GM12878 (cell line): Measurements from ENCODE around the gene SPACDR. TPM values are rescaled to one million over a fixed set of nuclear protein-coding genes. Genes with fewer than 3 reads are reported as not detected.
"Not testable (repeated sequence)": the region's sequence is repeated elsewhere in the genome, so short reads cannot be mapped to it uniquely, and the experiment has no call there.

Experiments used
- ATAC-seq: fragments of 200-7000 bp; cut with Tn5 transposase; 3 replicates; pipeline ENCODE4 v1.9.1; 2020; ENCODE audit warnings: mild to moderate bottlenecking, moderate library complexity
- BruUV-seq: library from RNA; stranded (reverse); fragments of 400-500 nt; replicated peaks from 2 replicates; lab custom pipeline; 2021; lab: Mats Ljungman, UMichigan
- CTCF ChIA-PET: fragments of 300-600 bp; sonication (Branson Sonifier 250); formaldehyde crosslinking; extraction: SDS; loops from one replicate; lab custom pipeline; 2021; ENCODE audit warnings: inconsistent platforms; lab: Yijun Ruan, JAX
- POLR2A ChIA-PET: fragments of 350-600 bp; formaldehyde crosslinking; extraction: SDS; loops from one replicate; lab custom pipeline; 2021; ENCODE audit warnings: inconsistent platforms; lab: Charles Lee
- RAD21 ChIA-PET: fragments of 300-600 bp; sonication (Branson Sonifier 250); formaldehyde crosslinking; loops from one replicate; lab custom pipeline; 2023; ENCODE audit warnings: antibody characterized with exemption; ENCODE audit not compliant: unreplicated experiment; lab: Charles Lee
- SMC1A ChIA-PET: fragments of 300-600 bp; sonication (Branson Sonifier 250); formaldehyde crosslinking; loops from one replicate; lab custom pipeline; 2023; ENCODE audit not compliant: unreplicated experiment, uncharacterized antibody; lab: Charles Lee
- DNase-seq: peaks from one replicate; pipeline ENCODE4 v3.0.0-alpha.2; 2011; ENCODE audit warnings: low read depth, low spot score
- FAIRE-seq: peaks from 3 replicates; lab custom pipeline; 2011; peaks lifted over from hg19 to GRCh38; lab: Jason Lieb, UNC
- H2AFZ ChIP-seq: 2 replicates; pipeline ENCODE4 v1.6.0; 2011; ENCODE audit warnings: low read depth, low read length, control low read depth; ENCODE audit not compliant: control insufficient read depth
- H3K27ac ChIP-seq: 2 replicates; pipeline ENCODE4 v1.5.1; 2011; ENCODE audit warnings: control low read depth; ENCODE audit not compliant: control insufficient read depth, insufficient read depth
- H3K27me3 ChIP-seq, 2 experiments: replicated peaks in 1 of 2; 2 replicates each; pipeline versions ENCODE4 v1.6.0 to v1.6.1; 2011; ENCODE audit warnings: low read length in 1 of 2; ENCODE audit not compliant: control insufficient read depth in 2 of 2, insufficient read depth in 2 of 2
- H3K36me3 ChIP-seq, 2 experiments: 2 replicates each; pipeline ENCODE4 v1.5.1; 2011; ENCODE audit warnings: low read length in 1 of 2; ENCODE audit not compliant: control insufficient read depth in 2 of 2, insufficient read depth in 2 of 2
- H3K4me1 ChIP-seq: 2 replicates; pipeline ENCODE4 v1.6.1; 2011; ENCODE audit warnings: mild to moderate bottlenecking, low read length, moderate library complexity, mixed read lengths; ENCODE audit not compliant: control insufficient read depth, insufficient read depth
- H3K4me2 ChIP-seq: 2 replicates; pipeline ENCODE4 v1.6.0; 2011; ENCODE audit warnings: control low read depth; ENCODE audit not compliant: control insufficient read depth, insufficient read depth
- H3K4me3 ChIP-seq: fragments of 200-600 bp; sonication (generic); 2 replicates; pipeline ENCODE4 v1.5.1; 2016
- H3K79me2 ChIP-seq: 2 replicates; pipeline ENCODE4 v1.6.0; 2011; ENCODE audit warnings: low read length; ENCODE audit not compliant: control insufficient read depth, insufficient read depth
- H3K9ac ChIP-seq: 2 replicates; pipeline ENCODE4 v1.8.0; 2011; ENCODE audit warnings: low read length, control low read depth, mixed read lengths; ENCODE audit not compliant: control insufficient read depth, insufficient read depth
- H3K9me3 ChIP-seq: replicated peaks from 3 replicates; pipeline ENCODE4 v1.5.1; 2011; ENCODE audit warnings: mild to moderate bottlenecking, low read length; ENCODE audit not compliant: control insufficient read depth, insufficient read depth
- H4K20me1 ChIP-seq: 2 replicates; pipeline ENCODE4 v1.6.0; 2011; ENCODE audit not compliant: control insufficient read depth, insufficient read depth
- BHLHE40 ChIP-seq, 2 experiments: fragments of 450-650 bp in 1 of 2; IDR thresholded peaks; 2 replicates each; pipeline ENCODE4 v1.6.1; 2011 to 2017; ENCODE audit warnings: low read depth in 2 of 2, borderline replicate concordance in 1 of 2, improper control_type of control experiment in 1 of 2, low read length in 1 of 2, mild to moderate bottlenecking in 1 of 2
- DPF2 ChIP-seq: fragments of 450-650 bp; IDR thresholded peaks from 2 replicates; pipeline ENCODE4 v1.6.1; 2017; ENCODE audit warnings: mild to moderate bottlenecking
- EP300 ChIP-seq, 2 experiments: fragments of 150-350 bp in 1 of 2; IDR thresholded peaks; 2 replicates each; pipeline ENCODE4 v1.6.1; 2011 to 2012; ENCODE audit warnings: low read depth in 2 of 2, low read length in 2 of 2, borderline replicate concordance in 1 of 2, improper control_type of control experiment in 1 of 2, inconsistent platforms in 1 of 2; ENCODE audit not compliant: control insufficient read depth in 1 of 2
- IKZF1 ChIP-seq: fragments of 450-650 bp; conservative IDR thresholded peaks from 2 replicates; pipeline ENCODE4 v1.6.1; 2017; ENCODE audit warnings: antibody characterized with exemption, mild to moderate bottlenecking
- KDM1A ChIP-seq: fragments of 200-600 bp; sonication (generic); IDR thresholded peaks from 2 replicates; pipeline ENCODE4 v1.6.1; 2016; ENCODE audit warnings: borderline replicate concordance
- NRF1 ChIP-seq: conservative IDR thresholded peaks from 2 replicates; pipeline ENCODE4 v1.6.1; 2011; ENCODE audit warnings: mild to moderate bottlenecking, low read depth, low read length, improper control_type of control experiment
- RAD21 ChIP-seq: IDR thresholded peaks from 2 replicates; pipeline ENCODE4 v1.6.1; 2011; ENCODE audit warnings: mild to moderate bottlenecking, low read depth, low read length, moderate library complexity; ENCODE audit not compliant: insufficient read depth
- TARDBP ChIP-seq: IDR thresholded peaks from 2 replicates; pipeline ENCODE4 v1.6.1; 2016; ENCODE audit warnings: borderline replicate concordance
- WGBS: methylation state at CpG from one replicate; pipeline ENCODE4 v1.1.6; 2016; ENCODE audit warnings: low lambda C conversion rate; ENCODE audit not compliant: insufficient replicate concordance, insufficient coverage; ENCODE audit errors: missing lambda C conversion rate; 5-methylcytosine and 5-hydroxymethylcytosine counted together
- in situ Hi-C: fragments of 300-500 bp; cut with MboI; formaldehyde crosslinking; loops from 9 replicates; pipeline ENCODE4 v1.14.3; 2018; ENCODE audit warnings: mixed read lengths
- intact Hi-C: fragments of 100-400 bp; cut with micrococcal nuclease; formaldehyde crosslinking; loops from one replicate; pipeline ENCODE4 v1.14.2; 2022; ENCODE audit not compliant: unreplicated experiment
- polyA plus RNA-seq, 11 experiments: library from polyadenylated mRNA; depleted of rRNA in 4 of 11; unstranded in 6 of 11; stranded (reverse) in 5 of 11; fragments of >200 nt; fragmentation: Nextera tagmentation in 4 of 11; fragmentation: Illumina TruSeq in 1 of 11; extraction: Ambion mirVana in 4 of 11; extraction: Trizol in 1 of 11; gene quantifications; 1 replicate in 1 of 11; 2 replicates in 10 of 11; pipeline versions ENCODE4 v1.2.1 to v1.2.3, GENCODE V29; 2011 to 2016; ENCODE audit warnings: inconsistent platforms in 2 of 11, missing spikeins in 2 of 11, low read depth in 1 of 11
- total RNA-seq, 4 experiments: library from RNA; depleted of rRNA in 3 of 4; stranded (reverse); fragments of >200 nt in 3 of 4; fragmentation: Illumina TruSeq in 1 of 4; extraction: Trizol in 1 of 4; gene quantifications; 2 replicates each; pipeline versions ENCODE4 v1.2.1 to v1.2.3, GENCODE V29; 2013 to 2021
- TF ChIP-seq, protein P1 (sequence below): fragments of 450-650 bp; IDR thresholded peaks from 2 replicates; pipeline ENCODE4 v1.6.1; 2017; ENCODE audit warnings: antibody characterized with exemption, mild to moderate bottlenecking, moderate library complexity

SPACDR gene
- total and polyA plus RNA-seq, 10 of the 15 experiments (the other 5 are each of a cell fraction or from before 2014, with no cell fraction given) = 0.18 to 1.5 (median 0.63) TPM

DNA sequence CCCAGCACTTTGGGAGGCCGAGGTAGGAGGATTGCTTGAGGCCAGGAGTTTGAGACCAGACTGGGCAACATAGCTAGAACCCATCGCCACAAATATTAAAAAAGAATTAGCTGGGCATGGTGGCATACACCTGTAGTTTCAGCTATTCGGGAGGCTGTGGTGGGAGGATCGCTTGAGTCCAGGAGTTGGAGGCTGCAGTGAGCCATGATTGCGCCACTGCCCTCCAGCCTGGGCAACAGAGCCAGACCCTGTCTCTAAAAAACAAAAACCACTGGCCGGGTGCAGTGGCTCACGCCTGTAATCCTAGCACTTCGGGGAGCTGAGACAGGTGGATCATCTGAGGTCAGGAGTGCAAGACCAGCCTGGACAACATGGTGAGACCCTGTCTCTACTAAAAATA lies 10.2 kb downstream of the SPACDR start:
- 84% methylated on average over 8 of the region's 8 CpGs for WGBS
- intact Hi-C loops = not testable (repeated sequence)

GRCh38 chr7:100452513-100452912 lies 11.5 kb downstream of the SPACDR start:
- FAIRE-seq = no peak
- DNase-seq = no peak
- no peaks in the 10 kb centered on the region for H3K36me3 ChIP-seq
- peaks cover 3% of the 10 kb centered on the region; the same call in 1 of the 2 replicates for H3K4me1 ChIP-seq
- H3K4me3 ChIP-seq = no peak overlapping the region
- no peaks in the 10 kb centered on the region for H3K27me3 ChIP-seq
- SMC1A ChIA-PET = interaction anchor here (0.5 to 1.6 kb wide), 3 partner anchors 15 to 45 kb away, joined by 3 to 5 read pairs (median 5); no protein-coding TSS in a partner anchor
- BruUV-seq = no TSS peak
- no peak overlapping the region for H3K9ac ChIP-seq
- POLR2A ChIA-PET = interaction anchor here (0.6 kb wide), 2 partner anchors 15 to 251 kb away, joined by 3 read pairs; no protein-coding TSS in a partner anchor
- RAD21 ChIA-PET = interaction anchor here (1.4 kb wide), 1 partner anchor 78 kb away, joined by 3 read pairs; no protein-coding TSS in a partner anchor
- H3K9me3 ChIP-seq = no peaks in the 10 kb centered on the region
- CTCF ChIA-PET = interaction anchor here (0.9 to 2.3 kb wide), 2 partner anchors 17 to 73 kb away, joined by 3 to 5 read pairs; no protein-coding TSS in a partner anchor
- intact Hi-C loops (no loop called here), in situ Hi-C loops (loop anchor here (25.0 kb wide), 1 partner anchor 235 kb away; the partner anchor contains the start of gene GIGYF1)
- no peak overlapping the region for H3K27ac ChIP-seq
- no peaks in the 10 kb centered on the region for H3K79me2 ChIP-seq
- WGBS = 84% methylated on average over 3 of the region's 3 CpGs
- no peak overlapping the region for H3K4me2 ChIP-seq
- no peak overlapping the region for H2AFZ ChIP-seq
- no peaks in the 10 kb centered on the region for H4K20me1 ChIP-seq
- ATAC-seq = no peak
- TF ChIP-seq BHLHE40 (IDR thresholded peaks at IDR 0.05; ENCODE audit: borderline replicate concordance in 1 of 2, low read depth in 2 of 2, low read length in 1 of 2) = no peak
- no peak for TF ChIP-seq IKZF1
- TF ChIP-seq, protein P1, sequence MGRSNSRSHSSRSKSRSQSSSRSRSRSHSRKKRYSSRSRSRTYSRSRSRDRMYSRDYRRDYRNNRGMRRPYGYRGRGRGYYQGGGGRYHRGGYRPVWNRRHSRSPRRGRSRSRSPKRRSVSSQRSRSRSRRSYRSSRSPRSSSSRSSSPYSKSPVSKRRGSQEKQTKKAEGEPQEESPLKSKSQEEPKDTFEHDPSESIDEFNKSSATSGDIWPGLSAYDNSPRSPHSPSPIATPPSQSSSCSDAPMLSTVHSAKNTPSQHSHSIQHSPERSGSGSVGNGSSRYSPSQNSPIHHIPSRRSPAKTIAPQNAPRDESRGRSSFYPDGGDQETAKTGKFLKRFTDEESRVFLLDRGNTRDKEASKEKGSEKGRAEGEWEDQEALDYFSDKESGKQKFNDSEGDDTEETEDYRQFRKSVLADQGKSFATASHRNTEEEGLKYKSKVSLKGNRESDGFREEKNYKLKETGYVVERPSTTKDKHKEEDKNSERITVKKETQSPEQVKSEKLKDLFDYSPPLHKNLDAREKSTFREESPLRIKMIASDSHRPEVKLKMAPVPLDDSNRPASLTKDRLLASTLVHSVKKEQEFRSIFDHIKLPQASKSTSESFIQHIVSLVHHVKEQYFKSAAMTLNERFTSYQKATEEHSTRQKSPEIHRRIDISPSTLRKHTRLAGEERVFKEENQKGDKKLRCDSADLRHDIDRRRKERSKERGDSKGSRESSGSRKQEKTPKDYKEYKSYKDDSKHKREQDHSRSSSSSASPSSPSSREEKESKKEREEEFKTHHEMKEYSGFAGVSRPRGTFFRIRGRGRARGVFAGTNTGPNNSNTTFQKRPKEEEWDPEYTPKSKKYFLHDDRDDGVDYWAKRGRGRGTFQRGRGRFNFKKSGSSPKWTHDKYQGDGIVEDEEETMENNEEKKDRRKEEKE = no peak
- TF ChIP-seq TARDBP = no peak
- no peak for TF ChIP-seq KDM1A
- no peak for TF ChIP-seq RAD21
- no peak for TF ChIP-seq NRF1
- no peak for TF ChIP-seq DPF2
- TF ChIP-seq EP300 (IDR thresholded peaks at IDR 0.05; ENCODE audit: borderline replicate concordance in 1 of 2, control insufficient read depth in 1 of 2, low read depth in 2 of 2, low read length in 2 of 2) = no peak

More for the DNA sequence above, 10.2 kb downstream of the SPACDR start:
- CTCF ChIA-PET = interaction anchor here (0.6 to 2.7 kb wide), 5 partner anchors 11 to 106 kb away, joined by 3 to 13 read pairs (median 3); no protein-coding TSS in a partner anchor
- H4K20me1 ChIP-seq, H3K9me3 ChIP-seq, BruUV-seq, H2AFZ ChIP-seq, FAIRE-seq, H3K27ac ChIP-seq, DNase-seq, H3K4me1 ChIP-seq, H3K27me3 ChIP-seq, H3K4me3 ChIP-seq, H3K79me2 ChIP-seq, H3K9ac ChIP-seq, H3K4me2 ChIP-seq, RAD21 ChIA-PET, ATAC-seq, H3K36me3 ChIP-seq: not testable (repeated sequence)
- POLR2A ChIA-PET = interaction anchor here (1.0 to 1.8 kb wide), 4 partner anchors 9 to 31 kb away, joined by 3 to 7 read pairs (median 4); no protein-coding TSS in a partner anchor
- SMC1A ChIA-PET = interaction anchor here (0.7 to 1.6 kb wide), 3 partner anchors 47 to 105 kb away, joined by 3 to 5 read pairs (median 4); no protein-coding TSS in a partner anchor
- in situ Hi-C loops = loop anchor here (25.0 kb wide), 1 partner anchor 233 kb away; the partner anchor contains the start of gene GIGYF1
